CD4-positive, alpha-beta T cell (primary cell): ENCODE data around the gene CCDC146. TPM values are rescaled to one million over a fixed set of nuclear protein-coding genes. Genes with fewer than 3 reads are reported as not detected.

Experiments used
- ATAC-seq: fragments of 200-7000 bp; cut with Tn5 transposase; one replicate; pipeline ENCODE4 v1.10.0; 2022; ENCODE audit warnings: mild to moderate bottlenecking; ENCODE audit not compliant: poor library complexity
- CTCF ChIA-PET: fragments of 350-600 bp; sonication (Branson Sonifier 250); formaldehyde crosslinking; loops from one replicate; lab custom pipeline; 2021; ENCODE audit warnings: antibody characterized with exemption, inconsistent platforms; lab: Charles Lee
- POLR2A ChIA-PET: fragments of 350-600 bp; sonication (Branson Sonifier 250); formaldehyde crosslinking; loops from one replicate; lab custom pipeline; 2021; ENCODE audit warnings: antibody characterized with exemption, inconsistent platforms; lab: Charles Lee
- DNase-seq, 14 experiments: peaks; one replicate each; pipeline ENCODE4 v3.0.0-alpha.2; 2013 to 2020; ENCODE audit warnings: mixed read lengths in 2 of 14
- H3K27ac ChIP-seq, 2 donors: one replicate each; pipeline versions ENCODE4 v1.5.1 to v1.7.0; 2013; ENCODE audit warnings: low read length in 2 of 2, low read depth in 1 of 2, mild to moderate bottlenecking in 1 of 2
- H3K27me3 ChIP-seq, 2 experiments: 1 replicate in 1 of 2; 2 replicates in 1 of 2; pipeline versions ENCODE4 v1.6.1 to v1.7.0; 2013; ENCODE audit warnings: low read length in 2 of 2, control low read depth in 1 of 2, mild to moderate bottlenecking in 1 of 2, moderate library complexity in 1 of 2; ENCODE audit not compliant: insufficient read depth in 2 of 2, control insufficient read depth in 1 of 2
- H3K36me3 ChIP-seq: one replicate; pipeline ENCODE4 v1.6.1; 2013; ENCODE audit warnings: low read length, control low read depth; ENCODE audit not compliant: insufficient read depth
- H3K4me1 ChIP-seq: one replicate; pipeline ENCODE4 v1.6.1; 2013; ENCODE audit warnings: low read length, control low read depth; ENCODE audit not compliant: insufficient read depth
- H3K4me3 ChIP-seq: one replicate; pipeline ENCODE4 v1.5.1; 2013; ENCODE audit warnings: mild to moderate bottlenecking, low read length, moderate library complexity
- H3K9me3 ChIP-seq, 2 experiments: 1 replicate in 1 of 2; 2 replicates in 1 of 2; pipeline versions ENCODE4 v1.6.1 to v1.7.0; 2013; ENCODE audit warnings: low read length in 2 of 2, mild to moderate bottlenecking in 2 of 2, control low read depth in 1 of 2, moderate library complexity in 1 of 2; ENCODE audit not compliant: control insufficient read depth in 1 of 2, insufficient read depth in 1 of 2
- H3K27ac Mint-ChIP-seq: one replicate; pipeline ENCODE4 v1.8.0; 2020; ENCODE audit warnings: mixed read lengths
- H3K27me3 Mint-ChIP-seq: one replicate; pipeline ENCODE4 v1.8.0; 2021; ENCODE audit warnings: mixed read lengths
- H3K36me3 Mint-ChIP-seq: one replicate; pipeline ENCODE4 v1.8.0; 2021; ENCODE audit warnings: low read depth, mixed read lengths
- H3K4me1 Mint-ChIP-seq: one replicate; pipeline ENCODE4 v1.8.0; 2021; ENCODE audit warnings: low read depth, mixed read lengths
- H3K4me3 Mint-ChIP-seq: one replicate; pipeline ENCODE4 v1.8.0; 2020; ENCODE audit warnings: mild to moderate bottlenecking, mixed read lengths
- H3K9me3 Mint-ChIP-seq: one replicate; pipeline ENCODE4 v1.8.0; 2020; ENCODE audit warnings: mixed read lengths
- intact Hi-C, 2 experiments: fragments of 100-400 bp; cut with DNase I in 1 of 2; cut with micrococcal nuclease in 1 of 2; formaldehyde crosslinking; loops; one replicate each; pipeline versions ENCODE4 v1.15.1 to v1.9.0; 2023 to 2025; cut with DNase I, micrococcal nuclease
- total RNA-seq, 174 experiments: library from RNA in 2 of 174; stranded (reverse) in 2 of 174; gene quantifications; one replicate each; pipeline ENCODE4 v1.2.3 and lab custom pipeline; 2021 to 2026
- TF ChIP-seq, protein P1 (sequence below): fragments of 200-600 bp; IDR thresholded peaks from one replicate; pipeline ENCODE4 v1.8.0; 2022; ENCODE audit warnings: antibody characterized with exemption, mild to moderate bottlenecking

CCDC146 gene
- total RNA-seq, 2 experiments from 2014 or later = 10.3 to 10.5 TPM

DNA sequence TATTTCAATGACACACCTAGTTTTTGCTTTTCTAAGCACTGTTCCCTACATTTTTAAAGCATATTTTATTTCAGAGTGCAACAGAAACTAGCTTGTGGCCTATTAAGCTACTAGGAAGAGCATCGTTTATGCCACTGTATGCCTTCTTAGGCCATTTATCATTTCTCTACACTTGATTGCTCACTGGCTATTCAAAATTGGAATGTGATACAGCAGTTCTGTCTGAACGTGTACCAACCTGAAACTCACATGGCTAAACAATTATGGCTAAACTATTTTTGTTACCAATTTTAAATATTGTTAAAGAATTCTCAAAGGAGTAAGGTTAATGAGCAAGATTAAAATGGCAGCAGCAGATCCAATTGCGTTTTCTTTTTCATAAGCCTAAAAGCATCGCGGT is 188.6 kb downstream of the CCDC146 start:
- H3K27ac Mint-ChIP-seq = no peak overlapping the region
- CTCF ChIA-PET = no interaction called here

GRCh38 chr7:77313085-77313484 is 190.7 kb downstream of the CCDC146 start:
- peaks cover 86% of the 10 kb centered on the region for H3K36me3 Mint-ChIP-seq
- no peaks in the 10 kb centered on the region for H3K9me3 Mint-ChIP-seq
- H3K27me3 Mint-ChIP-seq = no peaks in the 10 kb centered on the region
- no peak overlapping the region for H3K27ac ChIP-seq
- TF ChIP-seq, protein P1, sequence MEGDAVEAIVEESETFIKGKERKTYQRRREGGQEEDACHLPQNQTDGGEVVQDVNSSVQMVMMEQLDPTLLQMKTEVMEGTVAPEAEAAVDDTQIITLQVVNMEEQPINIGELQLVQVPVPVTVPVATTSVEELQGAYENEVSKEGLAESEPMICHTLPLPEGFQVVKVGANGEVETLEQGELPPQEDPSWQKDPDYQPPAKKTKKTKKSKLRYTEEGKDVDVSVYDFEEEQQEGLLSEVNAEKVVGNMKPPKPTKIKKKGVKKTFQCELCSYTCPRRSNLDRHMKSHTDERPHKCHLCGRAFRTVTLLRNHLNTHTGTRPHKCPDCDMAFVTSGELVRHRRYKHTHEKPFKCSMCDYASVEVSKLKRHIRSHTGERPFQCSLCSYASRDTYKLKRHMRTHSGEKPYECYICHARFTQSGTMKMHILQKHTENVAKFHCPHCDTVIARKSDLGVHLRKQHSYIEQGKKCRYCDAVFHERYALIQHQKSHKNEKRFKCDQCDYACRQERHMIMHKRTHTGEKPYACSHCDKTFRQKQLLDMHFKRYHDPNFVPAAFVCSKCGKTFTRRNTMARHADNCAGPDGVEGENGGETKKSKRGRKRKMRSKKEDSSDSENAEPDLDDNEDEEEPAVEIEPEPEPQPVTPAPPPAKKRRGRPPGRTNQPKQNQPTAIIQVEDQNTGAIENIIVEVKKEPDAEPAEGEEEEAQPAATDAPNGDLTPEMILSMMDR = no peak
- no peaks in the 10 kb centered on the region for H3K27me3 ChIP-seq
- POLR2A ChIA-PET = no interaction called here
- no peak overlapping the region for H3K4me3 ChIP-seq
- H3K27ac Mint-ChIP-seq = no peak overlapping the region
- DNase-seq = no peak
- H3K36me3 ChIP-seq = peaks cover 34% of the 10 kb centered on the region
- H3K9me3 ChIP-seq = no peaks in the 10 kb centered on the region
- H3K4me3 Mint-ChIP-seq = no peak overlapping the region
- intact Hi-C loops = no loop called here
- CTCF ChIA-PET = no interaction called here
- H3K4me1 Mint-ChIP-seq = no peaks in the 10 kb centered on the region
- ATAC-seq = no peak
- H3K4me1 ChIP-seq = no peaks in the 10 kb centered on the region

More for the DNA sequence above, 188.6 kb downstream of the CCDC146 start:
- Histone ChIP-seq H3K36me3 (peaks cover 34% of the 10 kb centered on the region), H3K4me3 (no peak overlapping the region), H3K4me1 (no peaks in the 10 kb centered on the region), H3K27ac (no peak overlapping the region), H3K27me3 (no peaks in the 10 kb centered on the region), H3K9me3 (no peaks in the 10 kb centered on the region)
- Mint-ChIP-seq H3K36me3 (peaks cover 87% of the 10 kb centered on the region), H3K9me3 (no peaks in the 10 kb centered on the region), H3K27me3 (no peaks in the 10 kb centered on the region), H3K4me3 (no peak overlapping the region), H3K4me1 (no peaks in the 10 kb centered on the region)
- ATAC-seq (no peak), DNase-seq (no peak)
- intact Hi-C loops = no loop called here
- TF ChIP-seq, protein P1 = no peak
- POLR2A ChIA-PET = no interaction called here

DNA sequence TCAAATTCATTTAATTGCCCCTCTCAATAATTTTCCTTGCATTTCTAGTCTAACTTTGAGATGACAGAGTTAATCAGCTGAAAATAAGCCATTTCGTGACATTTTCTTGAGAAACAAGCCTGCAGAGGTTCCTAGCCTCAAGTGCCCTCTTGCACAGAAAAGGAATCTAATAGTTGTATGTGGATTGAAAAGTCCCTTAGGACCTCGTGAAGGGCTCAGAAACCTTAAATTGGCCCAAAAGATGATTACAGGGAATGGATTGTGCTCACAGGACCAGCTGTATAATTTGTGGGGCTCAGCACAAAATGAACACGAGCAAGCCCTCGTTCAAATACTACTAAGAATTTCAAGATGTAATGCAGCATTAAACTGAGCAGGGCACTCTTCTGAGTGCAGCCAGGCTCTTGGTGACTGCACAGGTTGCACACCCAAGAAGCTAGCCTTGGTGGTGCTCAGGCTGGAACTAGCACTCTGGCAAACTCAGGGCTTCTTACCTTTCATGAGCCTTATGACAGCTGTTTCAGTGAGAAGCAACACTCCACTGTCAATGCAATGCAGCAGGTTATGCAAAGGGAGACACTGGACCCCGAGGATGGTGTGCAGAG is 191.6 kb downstream of the CCDC146 start:
- Mint-ChIP-seq H3K27me3 (no peaks in the 10 kb centered on the region), H3K27ac (no peak overlapping the region), H3K36me3 (peaks cover 88% of the 10 kb centered on the region), H3K9me3 (no peaks in the 10 kb centered on the region), H3K4me1 (no peaks in the 10 kb centered on the region), H3K4me3 (no peak overlapping the region)
- no peaks in the 10 kb centered on the region for H3K4me1 ChIP-seq
- no peaks in the 10 kb centered on the region for H3K9me3 ChIP-seq
- ATAC-seq (no peak), DNase-seq (no peak)
- TF ChIP-seq, protein P1 = no peak
- ChIA-PET CTCF (no interaction called here), POLR2A (no interaction called here)
- H3K4me3 ChIP-seq = no peak overlapping the region
- no peak overlapping the region for H3K27ac ChIP-seq
- intact Hi-C loops = no loop called here
- H3K36me3 ChIP-seq = peaks cover 38% of the 10 kb centered on the region
- H3K27me3 ChIP-seq = no peaks in the 10 kb centered on the region
